Stimulated activated CD4-positive, alpha-beta T cell treated with anti-CD3 and anti-CD28 coated beads, Interleukin-4, amount 100 ng/mL, for 4 hours (primary cell): Measurements from ENCODE around the gene FAM76B.

Experiments used
- DNase-seq, 2 experiments: peaks; one replicate each; pipeline ENCODE4 v3.0.0-alpha.2; 2020

The FAM76B gene

GRCh38 chr11:95728094-95728493, 61.5 kb downstream of the FAM76B start:
- no peak for DNase-seq

- no peak for DNase-seq
These were observed 62.0 kb downstream of the FAM76B start for GRCh38 chr11:95727620-95728019.

GRCh38 chr11:95727111-95727510, 62.5 kb downstream of the FAM76B start:
- no peak for DNase-seq

GRCh38 chr11:95725196-95725595, 64.4 kb downstream of the FAM76B start:
- no peak for DNase-seq

GRCh38 chr11:95723361-95723942, 66.1 kb downstream of the FAM76B start:
- no peak for DNase-seq

GRCh38 chr11:95720195-95720594, 69.4 kb downstream of the FAM76B start:
- no peak for DNase-seq
